Measurements from ENCODE around the gene B9D2.

B9D2 gene

GRCh38 chr19:41308450-41309179 is 55.3 kb downstream of the B9D2 start:
- FAIRE-seq = no peak

GRCh38 chr19:41307954-41308449 is 55.9 kb downstream of the B9D2 start:
- FAIRE-seq = no peak

GRCh38 chr19:41307090-41307875 is 56.7 kb downstream of the B9D2 start:
- FAIRE-seq = no peak

- no peak for FAIRE-seq
Measured at GRCh38 chr19:41305927-41306793, 57.8 kb downstream of the B9D2 start.

- no peak for FAIRE-seq
Measured at GRCh38 chr19:41304706-41305483, 59.1 kb downstream of the B9D2 start.
